Measurements from ENCODE around the gene MEIS2. TPM values are rescaled to one million over a fixed set of nuclear protein-coding genes. Genes with fewer than 3 reads are reported as not detected.

The MEIS2 gene
- total and polyA plus RNA-seq, 7 donors: 1.4 to 154 (median 76.0) TPM

DNA sequence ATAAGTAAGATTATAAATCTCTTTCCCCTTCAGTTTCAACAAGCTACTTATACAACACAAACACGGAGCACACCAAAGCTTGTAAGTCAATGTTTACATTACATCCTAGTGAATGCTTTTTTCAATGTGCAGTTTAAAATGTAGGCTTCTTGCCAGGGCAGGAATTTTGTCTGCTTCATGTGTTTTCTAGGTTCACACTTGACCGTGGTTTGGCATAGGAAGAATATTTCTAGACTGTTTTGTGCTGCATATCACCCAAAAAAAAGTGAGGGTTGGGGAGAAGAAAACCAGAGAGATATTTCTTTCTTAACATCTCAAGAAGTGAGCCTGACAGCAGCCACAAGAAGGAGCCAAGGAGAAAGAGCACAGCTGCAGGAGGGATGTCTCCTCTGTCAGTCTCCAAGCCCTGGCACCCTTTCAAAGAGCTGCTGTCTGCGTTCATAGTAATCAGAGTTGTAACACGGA is 255.8 kb downstream of the MEIS2 start:
- Histone ChIP-seq H3K4me1 (peaks cover 0 to 11% (median 10%) of the 10 kb centered on the region in 4 donors), H3K27me3 (no peaks in the 10 kb centered on the region), H3K27ac (peak overlapping the region in 1 of 4 donors; percentile 20), H3K36me3 (no peaks in the 10 kb centered on the region), H3K4me3 (no peak overlapping the region), H3K9me3 (no peaks in the 10 kb centered on the region)
- peak; percentile 61 for DNase-seq
- intact Hi-C loops (cut with DNase I): no loop called here
- TF ChIP-seq POLR2A (IDR thresholded peaks at IDR 0.05) (no peak), POLR2AphosphoS5 (IDR thresholded peaks at IDR 0.05) (no peak), EP300 (IDR thresholded peaks at IDR 0.05) (no peak)
- TF ChIP-seq, protein P1, sequence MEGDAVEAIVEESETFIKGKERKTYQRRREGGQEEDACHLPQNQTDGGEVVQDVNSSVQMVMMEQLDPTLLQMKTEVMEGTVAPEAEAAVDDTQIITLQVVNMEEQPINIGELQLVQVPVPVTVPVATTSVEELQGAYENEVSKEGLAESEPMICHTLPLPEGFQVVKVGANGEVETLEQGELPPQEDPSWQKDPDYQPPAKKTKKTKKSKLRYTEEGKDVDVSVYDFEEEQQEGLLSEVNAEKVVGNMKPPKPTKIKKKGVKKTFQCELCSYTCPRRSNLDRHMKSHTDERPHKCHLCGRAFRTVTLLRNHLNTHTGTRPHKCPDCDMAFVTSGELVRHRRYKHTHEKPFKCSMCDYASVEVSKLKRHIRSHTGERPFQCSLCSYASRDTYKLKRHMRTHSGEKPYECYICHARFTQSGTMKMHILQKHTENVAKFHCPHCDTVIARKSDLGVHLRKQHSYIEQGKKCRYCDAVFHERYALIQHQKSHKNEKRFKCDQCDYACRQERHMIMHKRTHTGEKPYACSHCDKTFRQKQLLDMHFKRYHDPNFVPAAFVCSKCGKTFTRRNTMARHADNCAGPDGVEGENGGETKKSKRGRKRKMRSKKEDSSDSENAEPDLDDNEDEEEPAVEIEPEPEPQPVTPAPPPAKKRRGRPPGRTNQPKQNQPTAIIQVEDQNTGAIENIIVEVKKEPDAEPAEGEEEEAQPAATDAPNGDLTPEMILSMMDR (IDR thresholded peaks at IDR 0.05): no peak
- WGBS, 2 donors: 7 to 25% methylated on average over 4 of the region's 4 CpGs

DNA sequence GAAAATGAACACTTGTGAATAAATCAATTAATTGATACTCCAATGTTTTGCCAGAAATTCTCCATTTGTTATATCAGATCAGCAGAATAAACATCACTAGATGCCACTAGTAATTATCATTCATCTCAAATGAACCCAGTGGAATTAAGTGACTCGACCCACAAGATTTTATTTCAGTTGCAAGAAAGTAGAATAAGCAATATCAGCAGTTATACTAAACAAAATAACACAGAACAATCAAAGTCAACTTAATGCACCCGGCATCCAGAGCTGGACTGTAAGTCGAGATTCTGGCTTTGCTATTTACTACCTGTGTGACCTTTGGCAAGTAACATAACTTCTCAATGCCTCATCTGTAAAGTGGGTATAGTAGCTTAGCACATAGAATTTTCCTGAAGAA is 256.5 kb downstream of the MEIS2 start:
- Histone ChIP-seq H3K4me3 (no peak overlapping the region), H3K4me1 (peaks cover 0 to 11% (median 10%) of the 10 kb centered on the region in 4 donors), H3K27ac (no peak overlapping the region), H3K36me3 (no peaks in the 10 kb centered on the region), H3K27me3 (no peaks in the 10 kb centered on the region), H3K9me3 (no peaks in the 10 kb centered on the region)
- 42 to 71% methylated on average over 3 of the region's 3 CpGs for WGBS, 2 donors
- intact Hi-C loops (cut with DNase I): no loop called here
- TF ChIP-seq, protein P1 (IDR thresholded peaks at IDR 0.05): no peak
- no peak for TF ChIP-seq POLR2A (IDR thresholded peaks at IDR 0.05)
- TF ChIP-seq POLR2AphosphoS5 (IDR thresholded peaks at IDR 0.05): no peak
- TF ChIP-seq EP300 (IDR thresholded peaks at IDR 0.05): no peak
- no peak for DNase-seq

DNA sequence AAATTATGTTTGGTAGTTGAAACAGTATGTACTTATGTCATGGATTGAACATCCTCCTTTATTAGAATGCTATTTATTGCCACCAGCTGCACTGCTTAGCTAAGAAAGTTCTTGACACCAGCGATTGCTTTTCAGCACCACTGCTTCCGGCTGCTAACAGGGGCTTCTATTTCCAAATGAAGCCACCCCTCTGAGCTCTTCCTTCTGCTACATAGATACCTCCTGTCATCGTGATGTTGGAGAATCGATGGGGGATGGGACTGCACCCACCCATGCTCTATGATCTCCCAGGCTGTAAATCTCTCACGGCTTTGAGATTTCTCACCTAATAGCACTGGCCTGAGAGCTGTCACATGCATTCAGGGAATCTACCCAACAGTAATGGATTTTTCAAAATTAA is 259.2 kb downstream of the MEIS2 start:
- intact Hi-C loops (cut with DNase I): no loop called here
- Histone ChIP-seq H3K4me1 (peaks cover 0 to 11% (median 10%) of the 10 kb centered on the region in 4 donors), H3K27me3 (no peaks in the 10 kb centered on the region), H3K9me3 (no peaks in the 10 kb centered on the region), H3K4me3 (no peak overlapping the region), H3K36me3 (no peaks in the 10 kb centered on the region), H3K27ac (no peak overlapping the region)
- DNase-seq: no peak
- TF ChIP-seq, protein P1 (IDR thresholded peaks at IDR 0.05): no peak
- TF ChIP-seq EP300 (IDR thresholded peaks at IDR 0.05) (no peak), POLR2A (IDR thresholded peaks at IDR 0.05) (no peak), POLR2AphosphoS5 (IDR thresholded peaks at IDR 0.05) (no peak)
- WGBS, 2 donors: 49 to 52% methylated on average over 5 of the region's 5 CpGs

Small RNAs within 50 kb of the gene (small RNA-seq; reads per million reads assigned to genes)
- 0 reads per million in 3 donors for gene MIR8063
- 0 reads per million in 3 donors for gene RF00012
- 0 reads per million in 3 donors for gene RF00019
